WTC11 (cell line): ENCODE measurements around the gene UCN. TPM values are rescaled to one million over a fixed set of nuclear protein-coding genes. Genes with fewer than 3 reads are reported as not detected.

Experiments
- ATAC-seq: fragments of 200-7000 bp; cut with Tn5 transposase; 2 replicates; pipeline ENCODE4 v1.10.0; 2021; ENCODE audit warnings: mild to moderate bottlenecking, moderate library complexity
- CTCF ChIA-PET: fragments of 300-600 bp; sonication (Branson Sonifier 250); formaldehyde crosslinking; loops from one replicate; lab custom pipeline; 2021; ENCODE audit warnings: antibody characterized with exemption; lab: Charles Lee
- POLR2A ChIA-PET: fragments of 350-600 bp; sonication (Branson Sonifier 250); formaldehyde crosslinking; loops from one replicate; lab custom pipeline; 2021; ENCODE audit warnings: antibody characterized with exemption; lab: Charles Lee
- DNase-seq: peaks from one replicate; pipeline ENCODE4 v3.0.0; 2021; ENCODE audit warnings: low spot score
- H3K27ac Mint-ChIP-seq: 2 replicates; pipeline ENCODE4 v1.8.0; 2021; ENCODE audit warnings: mixed read lengths
- H3K27me3 Mint-ChIP-seq: 2 replicates; pipeline ENCODE4 v1.8.0; 2021; ENCODE audit warnings: low read depth, mild to moderate bottlenecking, moderate library complexity, mixed read lengths
- H3K36me3 Mint-ChIP-seq: 2 replicates; pipeline ENCODE4 v1.8.0; 2021; ENCODE audit warnings: mixed read lengths
- H3K4me1 Mint-ChIP-seq: 2 replicates; pipeline ENCODE4 v1.8.0; 2022; ENCODE audit warnings: mixed read lengths
- H3K4me3 Mint-ChIP-seq: 2 replicates; pipeline ENCODE4 v1.8.0; 2021; ENCODE audit warnings: mild to moderate bottlenecking, moderate library complexity, mixed read lengths
- H3K9me3 Mint-ChIP-seq: 2 replicates; pipeline ENCODE4 v1.8.0; 2021; ENCODE audit warnings: mixed read lengths
- ATF1 ChIP-seq: sonication (generic); formaldehyde crosslinking; IDR thresholded peaks from 2 replicates; pipeline ENCODE4 v1.8.1; 2023; ENCODE audit warnings: mild to moderate bottlenecking, moderate library complexity, missing genetic modification reagents
- CBFB ChIP-seq: sonication (generic); formaldehyde crosslinking; IDR thresholded peaks from 2 replicates; pipeline ENCODE4 v1.8.1; 2022; ENCODE audit warnings: mild to moderate bottlenecking, low read depth, missing genetic modification reagents
- EMX1 ChIP-seq: fragments of 250-450 bp; sonication (Bioruptor Pico); IDR thresholded peaks from 2 replicates; pipeline ENCODE4 v1.8.0; 2021; ENCODE audit warnings: mild to moderate bottlenecking
- FOXJ3 ChIP-seq: sonication (generic); formaldehyde crosslinking; IDR thresholded peaks from 2 replicates; pipeline ENCODE4 v1.9.0; 2021; ENCODE audit warnings: missing genetic modification reagents, mild to moderate bottlenecking, borderline replicate concordance
- GABPB1 ChIP-seq: sonication (generic); formaldehyde crosslinking; IDR thresholded peaks from 2 replicates; pipeline ENCODE4 v1.8.1; 2023; ENCODE audit warnings: mild to moderate bottlenecking, missing genetic modification reagents
- GTF2I ChIP-seq: fragments of 250-450 bp; sonication (Bioruptor Pico); conservative IDR thresholded peaks from 2 replicates; pipeline ENCODE4 v1.4.0; 2021; ENCODE audit warnings: mild to moderate bottlenecking
- HMGA2 ChIP-seq: fragments of 250-450 bp; sonication (Bioruptor Pico); IDR thresholded peaks from 2 replicates; pipeline ENCODE4 v1.4.0; 2021; ENCODE audit warnings: mild to moderate bottlenecking, moderate library complexity
- JUN ChIP-seq: sonication (generic); formaldehyde crosslinking; IDR thresholded peaks from 2 replicates; pipeline ENCODE4 v1.8.0; 2023; ENCODE audit warnings: mild to moderate bottlenecking, missing genetic modification reagents
- OVOL2 ChIP-seq: fragments of 250-450 bp; sonication (Bioruptor Pico); IDR thresholded peaks from 2 replicates; pipeline ENCODE4 v1.9.0; 2021; ENCODE audit warnings: mild to moderate bottlenecking, borderline replicate concordance
- RELA ChIP-seq: sonication (generic); formaldehyde crosslinking; IDR thresholded peaks from 2 replicates; pipeline ENCODE4 v1.8.1; 2022; ENCODE audit warnings: missing genetic modification reagents, mild to moderate bottlenecking, borderline replicate concordance
- RORB ChIP-seq: fragments of 250-450 bp; sonication (Bioruptor Pico); IDR thresholded peaks from 2 replicates; pipeline ENCODE4 v1.9.0; 2021; ENCODE audit warnings: mild to moderate bottlenecking
- SP1 ChIP-seq: sonication (generic); formaldehyde crosslinking; conservative IDR thresholded peaks from 2 replicates; pipeline ENCODE4 v1.8.1; 2022; ENCODE audit warnings: missing genetic modification reagents
- ZNF219 ChIP-seq: sonication (generic); formaldehyde crosslinking; IDR thresholded peaks from 2 replicates; pipeline ENCODE4 v1.8.0; 2023; ENCODE audit warnings: missing genetic modification reagents, mild to moderate bottlenecking, borderline replicate concordance
- ZNF317 ChIP-seq: sonication (generic); formaldehyde crosslinking; IDR thresholded peaks from 2 replicates; pipeline ENCODE4 v1.8.1; 2023; ENCODE audit warnings: low read depth, mild to moderate bottlenecking, moderate library complexity, missing genetic modification reagents, borderline replicate concordance
- ZNF396 ChIP-seq: fragments of 250-450 bp; sonication (Bioruptor Pico); IDR thresholded peaks from 2 replicates; pipeline ENCODE4 v1.8.0; 2021; ENCODE audit warnings: mild to moderate bottlenecking, moderate library complexity, borderline replicate concordance
- ZNF671 ChIP-seq: fragments of 250-450 bp; sonication (Bioruptor Pico); IDR thresholded peaks from 2 replicates; pipeline ENCODE4 v1.8.0; 2021; ENCODE audit warnings: mild to moderate bottlenecking
- total RNA-seq: library from RNA; stranded (reverse); gene quantifications from 3 replicates; pipeline ENCODE4 v1.2.3, GENCODE V29; 2021
- TF ChIP-seq, protein P1 (sequence below): sonication (generic); formaldehyde crosslinking; IDR thresholded peaks from 2 replicates; pipeline ENCODE4 v1.8.1; 2022; ENCODE audit warnings: mild to moderate bottlenecking, missing genetic modification reagents, moderate library complexity, borderline replicate concordance
- TF ChIP-seq, protein P2 (sequence below): sonication (generic); formaldehyde crosslinking; IDR thresholded peaks from 2 replicates; pipeline ENCODE4 v1.8.1; 2022; ENCODE audit warnings: missing genetic modification reagents, borderline replicate concordance
- TF ChIP-seq, protein P3 (sequence below): fragments of 200-600 bp; IDR thresholded peaks from 2 replicates; pipeline ENCODE4 v1.8.0; 2022; ENCODE audit warnings: antibody characterized with exemption
- TF ChIP-seq, protein P4 (sequence below): sonication (generic); formaldehyde crosslinking; IDR thresholded peaks from 2 replicates; pipeline ENCODE4 v1.8.1; 2023; ENCODE audit warnings: mild to moderate bottlenecking, missing genetic modification reagents, borderline replicate concordance
- TF ChIP-seq, protein P5 (sequence below): fragments of 250-450 bp; sonication (Bioruptor Pico); IDR thresholded peaks from 2 replicates; pipeline ENCODE4 v1.9.0; 2021; ENCODE audit warnings: mild to moderate bottlenecking, borderline replicate concordance

The UCN gene
- total RNA-seq, 1 experiment from 2014 or later, result 0.68 TPM

DNA sequence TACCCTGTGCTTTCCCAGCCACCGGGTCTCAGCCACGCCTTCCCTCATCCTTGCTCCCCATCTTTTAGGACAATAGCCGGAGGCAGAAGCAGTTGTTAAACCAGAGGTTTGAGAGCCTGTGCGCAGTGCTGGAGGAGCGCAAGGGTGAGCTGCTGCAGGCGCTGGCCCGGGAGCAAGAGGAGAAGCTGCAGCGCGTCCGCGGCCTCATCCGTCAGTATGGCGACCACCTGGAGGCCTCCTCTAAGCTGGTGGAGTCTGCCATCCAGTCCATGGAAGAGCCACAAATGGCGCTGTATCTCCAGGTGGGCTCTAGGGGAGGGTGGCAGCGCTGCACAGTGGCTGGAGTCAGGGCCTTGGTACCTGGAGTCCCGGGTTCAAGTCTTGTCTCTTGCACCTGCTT lies 2.7 kb downstream of the UCN start:
- no peak for ATAC-seq
- DNase-seq, result no peak
- Mint-ChIP-seq H3K4me3 (no peak overlapping the region), H3K27me3 (peaks cover 53% of the 10 kb centered on the region), H3K4me1 (peaks cover 8% of the 10 kb centered on the region; the same call in 1 of the 2 replicates), H3K9me3 (no peaks in the 10 kb centered on the region), H3K36me3 (peaks cover 6% of the 10 kb centered on the region), H3K27ac (no peak overlapping the region)
- POLR2A ChIA-PET, result no interaction called here
- CTCF ChIA-PET, result interaction anchor here (0.8 to 0.9 kb wide), 3 partner anchors 15 to 142 kb away, joined by 3 to 4 read pairs (median 3); no protein-coding TSS in a partner anchor
- TF ChIP-seq, protein P1, sequence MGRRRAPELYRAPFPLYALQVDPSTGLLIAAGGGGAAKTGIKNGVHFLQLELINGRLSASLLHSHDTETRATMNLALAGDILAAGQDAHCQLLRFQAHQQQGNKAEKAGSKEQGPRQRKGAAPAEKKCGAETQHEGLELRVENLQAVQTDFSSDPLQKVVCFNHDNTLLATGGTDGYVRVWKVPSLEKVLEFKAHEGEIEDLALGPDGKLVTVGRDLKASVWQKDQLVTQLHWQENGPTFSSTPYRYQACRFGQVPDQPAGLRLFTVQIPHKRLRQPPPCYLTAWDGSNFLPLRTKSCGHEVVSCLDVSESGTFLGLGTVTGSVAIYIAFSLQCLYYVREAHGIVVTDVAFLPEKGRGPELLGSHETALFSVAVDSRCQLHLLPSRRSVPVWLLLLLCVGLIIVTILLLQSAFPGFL, result no peak
- TF ChIP-seq CBFB (CRISPR knock-in tag) (no peak), ZNF396 (CRISPR knock-in tag) (no peak), JUN (CRISPR knock-in tag) (no peak), RORB (CRISPR knock-in tag) (no peak)
- TF ChIP-seq, protein P2, sequence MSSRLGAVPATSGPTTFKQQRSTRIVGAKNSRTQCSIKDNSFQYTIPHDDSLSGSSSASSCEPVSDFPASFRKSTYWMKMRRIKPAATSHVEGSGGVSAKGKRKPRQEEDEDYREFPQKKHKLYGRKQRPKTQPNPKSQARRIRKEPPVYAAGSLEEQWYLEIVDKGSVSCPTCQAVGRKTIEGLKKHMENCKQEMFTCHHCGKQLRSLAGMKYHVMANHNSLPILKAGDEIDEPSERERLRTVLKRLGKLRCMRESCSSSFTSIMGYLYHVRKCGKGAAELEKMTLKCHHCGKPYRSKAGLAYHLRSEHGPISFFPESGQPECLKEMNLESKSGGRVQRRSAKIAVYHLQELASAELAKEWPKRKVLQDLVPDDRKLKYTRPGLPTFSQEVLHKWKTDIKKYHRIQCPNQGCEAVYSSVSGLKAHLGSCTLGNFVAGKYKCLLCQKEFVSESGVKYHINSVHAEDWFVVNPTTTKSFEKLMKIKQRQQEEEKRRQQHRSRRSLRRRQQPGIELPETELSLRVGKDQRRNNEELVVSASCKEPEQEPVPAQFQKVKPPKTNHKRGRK (CRISPR knock-in tag), result no peak

DNA sequence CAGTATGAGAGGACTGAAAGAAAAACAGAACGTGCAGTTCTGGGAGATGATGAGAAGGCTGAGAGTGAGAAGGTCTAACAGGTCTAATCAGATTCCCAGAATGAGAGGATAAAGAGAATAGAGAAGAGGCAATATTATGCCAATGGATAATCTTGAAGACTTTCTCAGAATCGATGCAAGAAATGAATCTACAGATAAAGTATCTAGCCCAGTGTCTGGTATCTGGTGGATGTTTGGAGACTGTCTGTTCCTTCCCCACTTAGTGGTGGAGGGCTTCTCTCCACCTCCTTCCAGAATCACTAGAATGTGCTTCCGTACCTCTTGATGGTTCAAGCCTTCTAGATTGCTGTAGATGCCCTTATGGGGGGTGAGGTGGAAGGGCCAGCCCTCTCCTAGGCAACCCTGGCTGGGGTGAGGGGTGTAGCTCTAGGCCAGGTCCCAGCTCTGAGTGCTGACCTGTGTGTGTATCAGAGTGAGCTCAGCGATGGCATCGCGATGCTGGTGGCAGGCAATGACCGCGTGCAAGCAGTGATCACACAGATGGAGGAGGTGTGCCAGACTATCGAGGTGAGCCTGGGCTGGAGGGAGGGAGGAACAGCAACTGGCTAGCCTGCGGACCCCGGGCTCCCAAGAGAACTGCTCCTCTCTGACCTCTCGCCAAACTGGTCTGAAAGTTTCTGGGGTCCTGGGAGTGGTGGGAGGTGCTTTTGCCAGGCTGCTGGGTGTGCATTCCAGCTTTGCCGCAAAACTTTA lies 3.6 kb downstream of the UCN start:
- DNase-seq (no peak), ATAC-seq (no peak)
- no peak overlapping the region for H3K4me3 Mint-ChIP-seq
- no peak overlapping the region for H3K27ac Mint-ChIP-seq
- no peaks in the 10 kb centered on the region for H3K9me3 Mint-ChIP-seq
- ChIA-PET CTCF (interaction anchor here (0.7 to 5.8 kb wide), 5 partner anchors 12 to 142 kb away, joined by 3 to 129 read pairs (median 3); partner anchors contain the start of gene TRIM54), POLR2A (interaction anchor here (0.5 kb wide), 1 partner anchor 215 kb away, joined by 3 read pairs; no protein-coding TSS in a partner anchor)
- peaks cover 51% of the 10 kb centered on the region for H3K27me3 Mint-ChIP-seq
- peaks cover 4% of the 10 kb centered on the region for H3K36me3 Mint-ChIP-seq
- H3K4me1 Mint-ChIP-seq, result peaks cover 8% of the 10 kb centered on the region; the same call in 1 of the 2 replicates
- TF ChIP-seq OVOL2 (CRISPR knock-in tag) (no peak), ATF1 (CRISPR knock-in tag) (no peak), FOXJ3 (no peak), HMGA2 (CRISPR knock-in tag) (no peak), RELA (no peak), ZNF671 (CRISPR knock-in tag) (no peak), ZNF317 (CRISPR knock-in tag) (no peak), GTF2I (CRISPR knock-in tag) (no peak), GABPB1 (CRISPR knock-in tag) (no peak), SP1 (CRISPR knock-in tag) (no peak), ZNF219 (CRISPR knock-in tag) (no peak), EMX1 (CRISPR knock-in tag) (no peak)
- TF ChIP-seq, protein P3, sequence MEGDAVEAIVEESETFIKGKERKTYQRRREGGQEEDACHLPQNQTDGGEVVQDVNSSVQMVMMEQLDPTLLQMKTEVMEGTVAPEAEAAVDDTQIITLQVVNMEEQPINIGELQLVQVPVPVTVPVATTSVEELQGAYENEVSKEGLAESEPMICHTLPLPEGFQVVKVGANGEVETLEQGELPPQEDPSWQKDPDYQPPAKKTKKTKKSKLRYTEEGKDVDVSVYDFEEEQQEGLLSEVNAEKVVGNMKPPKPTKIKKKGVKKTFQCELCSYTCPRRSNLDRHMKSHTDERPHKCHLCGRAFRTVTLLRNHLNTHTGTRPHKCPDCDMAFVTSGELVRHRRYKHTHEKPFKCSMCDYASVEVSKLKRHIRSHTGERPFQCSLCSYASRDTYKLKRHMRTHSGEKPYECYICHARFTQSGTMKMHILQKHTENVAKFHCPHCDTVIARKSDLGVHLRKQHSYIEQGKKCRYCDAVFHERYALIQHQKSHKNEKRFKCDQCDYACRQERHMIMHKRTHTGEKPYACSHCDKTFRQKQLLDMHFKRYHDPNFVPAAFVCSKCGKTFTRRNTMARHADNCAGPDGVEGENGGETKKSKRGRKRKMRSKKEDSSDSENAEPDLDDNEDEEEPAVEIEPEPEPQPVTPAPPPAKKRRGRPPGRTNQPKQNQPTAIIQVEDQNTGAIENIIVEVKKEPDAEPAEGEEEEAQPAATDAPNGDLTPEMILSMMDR, result no peak
- TF ChIP-seq, protein P4, sequence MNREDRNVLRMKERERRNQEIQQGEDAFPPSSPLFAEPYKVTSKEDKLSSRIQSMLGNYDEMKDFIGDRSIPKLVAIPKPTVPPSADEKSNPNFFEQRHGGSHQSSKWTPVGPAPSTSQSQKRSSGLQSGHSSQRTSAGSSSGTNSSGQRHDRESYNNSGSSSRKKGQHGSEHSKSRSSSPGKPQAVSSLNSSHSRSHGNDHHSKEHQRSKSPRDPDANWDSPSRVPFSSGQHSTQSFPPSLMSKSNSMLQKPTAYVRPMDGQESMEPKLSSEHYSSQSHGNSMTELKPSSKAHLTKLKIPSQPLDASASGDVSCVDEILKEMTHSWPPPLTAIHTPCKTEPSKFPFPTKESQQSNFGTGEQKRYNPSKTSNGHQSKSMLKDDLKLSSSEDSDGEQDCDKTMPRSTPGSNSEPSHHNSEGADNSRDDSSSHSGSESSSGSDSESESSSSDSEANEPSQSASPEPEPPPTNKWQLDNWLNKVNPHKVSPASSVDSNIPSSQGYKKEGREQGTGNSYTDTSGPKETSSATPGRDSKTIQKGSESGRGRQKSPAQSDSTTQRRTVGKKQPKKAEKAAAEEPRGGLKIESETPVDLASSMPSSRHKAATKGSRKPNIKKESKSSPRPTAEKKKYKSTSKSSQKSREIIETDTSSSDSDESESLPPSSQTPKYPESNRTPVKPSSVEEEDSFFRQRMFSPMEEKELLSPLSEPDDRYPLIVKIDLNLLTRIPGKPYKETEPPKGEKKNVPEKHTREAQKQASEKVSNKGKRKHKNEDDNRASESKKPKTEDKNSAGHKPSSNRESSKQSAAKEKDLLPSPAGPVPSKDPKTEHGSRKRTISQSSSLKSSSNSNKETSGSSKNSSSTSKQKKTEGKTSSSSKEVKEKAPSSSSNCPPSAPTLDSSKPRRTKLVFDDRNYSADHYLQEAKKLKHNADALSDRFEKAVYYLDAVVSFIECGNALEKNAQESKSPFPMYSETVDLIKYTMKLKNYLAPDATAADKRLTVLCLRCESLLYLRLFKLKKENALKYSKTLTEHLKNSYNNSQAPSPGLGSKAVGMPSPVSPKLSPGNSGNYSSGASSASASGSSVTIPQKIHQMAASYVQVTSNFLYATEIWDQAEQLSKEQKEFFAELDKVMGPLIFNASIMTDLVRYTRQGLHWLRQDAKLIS (CRISPR knock-in tag), result no peak
- TF ChIP-seq, protein P5, sequence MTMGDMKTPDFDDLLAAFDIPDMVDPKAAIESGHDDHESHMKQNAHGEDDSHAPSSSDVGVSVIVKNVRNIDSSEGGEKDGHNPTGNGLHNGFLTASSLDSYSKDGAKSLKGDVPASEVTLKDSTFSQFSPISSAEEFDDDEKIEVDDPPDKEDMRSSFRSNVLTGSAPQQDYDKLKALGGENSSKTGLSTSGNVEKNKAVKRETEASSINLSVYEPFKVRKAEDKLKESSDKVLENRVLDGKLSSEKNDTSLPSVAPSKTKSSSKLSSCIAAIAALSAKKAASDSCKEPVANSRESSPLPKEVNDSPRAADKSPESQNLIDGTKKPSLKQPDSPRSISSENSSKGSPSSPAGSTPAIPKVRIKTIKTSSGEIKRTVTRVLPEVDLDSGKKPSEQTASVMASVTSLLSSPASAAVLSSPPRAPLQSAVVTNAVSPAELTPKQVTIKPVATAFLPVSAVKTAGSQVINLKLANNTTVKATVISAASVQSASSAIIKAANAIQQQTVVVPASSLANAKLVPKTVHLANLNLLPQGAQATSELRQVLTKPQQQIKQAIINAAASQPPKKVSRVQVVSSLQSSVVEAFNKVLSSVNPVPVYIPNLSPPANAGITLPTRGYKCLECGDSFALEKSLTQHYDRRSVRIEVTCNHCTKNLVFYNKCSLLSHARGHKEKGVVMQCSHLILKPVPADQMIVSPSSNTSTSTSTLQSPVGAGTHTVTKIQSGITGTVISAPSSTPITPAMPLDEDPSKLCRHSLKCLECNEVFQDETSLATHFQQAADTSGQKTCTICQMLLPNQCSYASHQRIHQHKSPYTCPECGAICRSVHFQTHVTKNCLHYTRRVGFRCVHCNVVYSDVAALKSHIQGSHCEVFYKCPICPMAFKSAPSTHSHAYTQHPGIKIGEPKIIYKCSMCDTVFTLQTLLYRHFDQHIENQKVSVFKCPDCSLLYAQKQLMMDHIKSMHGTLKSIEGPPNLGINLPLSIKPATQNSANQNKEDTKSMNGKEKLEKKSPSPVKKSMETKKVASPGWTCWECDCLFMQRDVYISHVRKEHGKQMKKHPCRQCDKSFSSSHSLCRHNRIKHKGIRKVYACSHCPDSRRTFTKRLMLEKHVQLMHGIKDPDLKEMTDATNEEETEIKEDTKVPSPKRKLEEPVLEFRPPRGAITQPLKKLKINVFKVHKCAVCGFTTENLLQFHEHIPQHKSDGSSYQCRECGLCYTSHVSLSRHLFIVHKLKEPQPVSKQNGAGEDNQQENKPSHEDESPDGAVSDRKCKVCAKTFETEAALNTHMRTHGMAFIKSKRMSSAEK (CRISPR knock-in tag), result no peak
